HCT116 (cell line): ENCODE data around the gene BBS9. TPM values are rescaled to one million over a fixed set of nuclear protein-coding genes. Genes with fewer than 3 reads are reported as not detected.

ENCODE experiments used
- ATAC-seq: fragments of 200-7000 bp; cut with Tn5 transposase; 2 replicates; pipeline ENCODE4 v1.9.1; 2020; ENCODE audit warnings: mild to moderate bottlenecking, moderate library complexity
- BruUV-seq: library from RNA; stranded (reverse); fragments of 400-500 nt; replicated peaks from 2 replicates; lab custom pipeline; 2021; lab: Mats Ljungman, UMichigan
- CTCF ChIA-PET: fragments of 300-600 bp; sonication (Branson Sonifier 250); formaldehyde crosslinking; loops from one replicate; lab custom pipeline; 2021; ENCODE audit warnings: antibody characterized with exemption; lab: Charles Lee
- POLR2A ChIA-PET: fragments of 300-600, 350-600 bp; sonication (Branson Sonifier 250); formaldehyde crosslinking; loops from one replicate; lab custom pipeline; 2021; ENCODE audit warnings: antibody characterized with exemption; lab: Charles Lee
- RAD21 ChIA-PET, 2 experiments: fragments of 300-600 bp; sonication (Branson Sonifier 250); formaldehyde crosslinking; loops; one replicate each; lab custom pipeline; 2023; ENCODE audit warnings: low total read pairs in 2 of 2; ENCODE audit not compliant: uncharacterized antibody in 2 of 2, unreplicated experiment in 2 of 2, low non-redundant PET in 1 of 2; lab: Charles Lee
- DNase-seq: peaks from one replicate; pipeline ENCODE4 v3.0.0-alpha.2; 2010; ENCODE audit warnings: low read depth, low spot score
- H2AFZ ChIP-seq: fragments of 200-600 bp; shearing (Covaris generic), sonication (generic); 2 replicates; pipeline ENCODE4 v1.6.1; 2017; ENCODE audit warnings: low read depth, mixed run types, mixed read lengths, antibody characterized with exemption, low read length; ENCODE audit not compliant: poor library complexity, severe bottlenecking
- H3K27ac ChIP-seq: 2 replicates; pipeline ENCODE4 v1.5.1; 2012; ENCODE audit warnings: low read depth, low read length
- H3K27me3 ChIP-seq: fragments of 200-600 bp; sonication (generic); 2 replicates; pipeline ENCODE4 v1.6.1; 2016; ENCODE audit warnings: mixed run types, low read length, mixed read lengths; ENCODE audit not compliant: insufficient read depth
- H3K36me3 ChIP-seq, 2 experiments: fragments of 200-500 bp in 1 of 2; fragments of 200-600 bp in 1 of 2; sonication (Bioruptor generic) in 1 of 2; sonication (generic) in 1 of 2; 2 replicates each; pipeline versions ENCODE4 v1.5.1 to v1.6.1; 2014 to 2016; ENCODE audit warnings: low read length in 2 of 2, inconsistent platforms in 1 of 2, mixed read lengths in 1 of 2, mixed run types in 1 of 2; ENCODE audit not compliant: insufficient read depth in 2 of 2, control insufficient read depth in 1 of 2
- H3K4me1 ChIP-seq, 2 experiments: fragments of 200-600 bp in 1 of 2; sonication (generic) in 1 of 2; 2 replicates each; pipeline versions ENCODE4 v1.5.1 to v1.6.1; 2012 to 2017; ENCODE audit warnings: low read length in 2 of 2, inconsistent platforms in 1 of 2, mild to moderate bottlenecking in 1 of 2, mixed read lengths in 1 of 2, mixed run types in 1 of 2, moderate library complexity in 1 of 2; ENCODE audit not compliant: insufficient read depth in 2 of 2, control insufficient read depth in 1 of 2
- H3K4me2 ChIP-seq: fragments of 200-600 bp; sonication (generic); 2 replicates; pipeline ENCODE4 v1.6.1; 2017; ENCODE audit warnings: mixed run types, low read length, mixed read lengths
- H3K4me3 ChIP-seq, 2 experiments: fragments of 200-600 bp in 1 of 2; sonication (generic) in 1 of 2; replicated peaks in 1 of 2; 2 replicates each; pipeline ENCODE4 v1.5.1; 2011 to 2016; ENCODE audit warnings: low read length in 2 of 2, control low read depth in 1 of 2, low read depth in 1 of 2, mild to moderate bottlenecking in 1 of 2, mixed read lengths in 1 of 2, mixed run types in 1 of 2
- H3K79me2 ChIP-seq: fragments of 200-600 bp; sonication (generic); 2 replicates; pipeline ENCODE4 v1.6.1; 2017; ENCODE audit warnings: mild to moderate bottlenecking, mixed run types, low read length, moderate library complexity, mixed read lengths; ENCODE audit not compliant: insufficient read depth
- H3K9ac ChIP-seq: fragments of 200-600 bp; sonication (generic); 2 replicates; pipeline ENCODE4 v1.6.1; 2016; ENCODE audit warnings: low read length, mixed read lengths
- H3K9me2 ChIP-seq: fragments of 200-600 bp; sonication (generic), shearing (Covaris generic); 2 replicates; pipeline ENCODE4 v1.6.1; 2017; ENCODE audit warnings: mixed run types, mild to moderate bottlenecking, moderate library complexity; ENCODE audit not compliant: insufficient read depth
- H3K9me3 ChIP-seq, 2 experiments: fragments of 200-500 bp in 1 of 2; fragments of 200-600 bp in 1 of 2; sonication (Bioruptor generic) in 1 of 2; sonication (generic) in 1 of 2; 2 replicates each; pipeline ENCODE4 v1.6.1; 2014 to 2017; ENCODE audit warnings: low read length in 2 of 2, mixed read lengths in 2 of 2, inconsistent platforms in 1 of 2, low read depth in 1 of 2, mild to moderate bottlenecking in 1 of 2, mixed run types in 1 of 2, moderate library complexity in 1 of 2; ENCODE audit not compliant: control insufficient read depth in 1 of 2, insufficient read depth in 1 of 2
- H4K20me1 ChIP-seq: fragments of 200-600 bp; sonication (generic), shearing (Covaris generic); 2 replicates; pipeline ENCODE4 v1.6.1; 2017; ENCODE audit warnings: mixed run types, mild to moderate bottlenecking, moderate library complexity; ENCODE audit not compliant: insufficient read depth
- CBX3 ChIP-seq: IDR thresholded peaks from 2 replicates; pipeline ENCODE4 v1.6.1; 2012; ENCODE audit warnings: low read depth
- CEBPB ChIP-seq: IDR thresholded peaks from 2 replicates; pipeline ENCODE4 v1.6.1; 2012; ENCODE audit warnings: low read depth
- EGR1 ChIP-seq: IDR thresholded peaks from 2 replicates; pipeline ENCODE4 v1.6.1; 2012; ENCODE audit warnings: low read depth
- ELF1 ChIP-seq: IDR thresholded peaks from 2 replicates; pipeline ENCODE4 v1.6.1; 2012; ENCODE audit warnings: low read depth, borderline replicate concordance
- EZH2 ChIP-seq: fragments of 200-600 bp; sonication (generic); IDR thresholded peaks from 2 replicates; pipeline ENCODE4 v1.6.1; 2017; ENCODE audit warnings: antibody characterized with exemption, mixed run types
- EZH2phosphoT487 ChIP-seq: fragments of 200-600 bp; IDR thresholded peaks from 2 replicates; pipeline ENCODE4 v1.6.1; 2018; ENCODE audit warnings: antibody characterized with exemption, borderline replicate concordance
- FOSL1 ChIP-seq: IDR thresholded peaks from 2 replicates; pipeline ENCODE4 v1.6.1; 2012; ENCODE audit warnings: low read depth
- JUND ChIP-seq: IDR thresholded peaks from 2 replicates; pipeline ENCODE4 v1.6.1; 2012
- MAX ChIP-seq: IDR thresholded peaks from 2 replicates; pipeline ENCODE4 v1.6.1; 2012
- POLR2A ChIP-seq: IDR thresholded peaks from 2 replicates; pipeline ENCODE4 v1.7.0; 2011; ENCODE audit warnings: borderline replicate concordance; ENCODE audit not compliant: insufficient read depth, insufficient read length; ENCODE audit errors: extremely low read depth
- POLR2AphosphoS5 ChIP-seq: IDR thresholded peaks from 2 replicates; pipeline ENCODE4 v1.6.1; 2011; ENCODE audit warnings: mild to moderate bottlenecking, low read depth, low read length, moderate library complexity
- REST ChIP-seq: IDR thresholded peaks from 2 replicates; pipeline ENCODE4 v1.6.1; 2012; ENCODE audit warnings: low read depth
- SIN3A ChIP-seq: IDR thresholded peaks from 2 replicates; pipeline ENCODE4 v1.6.1; 2012; ENCODE audit warnings: low read depth
- SP1 ChIP-seq: IDR thresholded peaks from 2 replicates; pipeline ENCODE4 v1.6.1; 2012; ENCODE audit warnings: low read depth
- SRF ChIP-seq: IDR thresholded peaks from 2 replicates; pipeline ENCODE4 v1.6.1; 2012; ENCODE audit warnings: low read depth
- TCF7L2 ChIP-seq: IDR thresholded peaks from 2 replicates; pipeline ENCODE4 v1.7.0; 2011; ENCODE audit warnings: borderline replicate concordance, inconsistent platforms; ENCODE audit not compliant: insufficient read depth, insufficient read length; ENCODE audit errors: extremely low read depth
- YY1 ChIP-seq: IDR thresholded peaks from 2 replicates; pipeline ENCODE4 v1.6.1; 2011; ENCODE audit warnings: low read length, low read depth, moderate library complexity, mild to moderate bottlenecking; ENCODE audit not compliant: insufficient replicate concordance; ENCODE audit errors: extremely low read depth
- ZFX ChIP-seq: fragments of 450-650 bp; IDR thresholded peaks from 2 replicates; pipeline ENCODE4 v1.6.1; 2017
- ZNF274 ChIP-seq: fragments of 200-500 bp; sonication (Bioruptor generic); IDR thresholded peaks from 2 replicates; pipeline ENCODE4 v1.6.1; 2014; ENCODE audit warnings: mild to moderate bottlenecking, low read depth, low read length, inconsistent platforms
- intact Hi-C: fragments of 100-400 bp; cut with micrococcal nuclease; formaldehyde crosslinking; loops from 2 replicates; pipeline ENCODE4 v1.10.0; 2022
- total RNA-seq: library from RNA; stranded (reverse); gene quantifications from one replicate; pipeline ENCODE4 v1.2.1, GENCODE V29; 2021; ENCODE audit not compliant: unreplicated experiment

The BBS9 gene
- total RNA-seq, 1 experiment from 2014 or later, result 7.1 TPM

DNA sequence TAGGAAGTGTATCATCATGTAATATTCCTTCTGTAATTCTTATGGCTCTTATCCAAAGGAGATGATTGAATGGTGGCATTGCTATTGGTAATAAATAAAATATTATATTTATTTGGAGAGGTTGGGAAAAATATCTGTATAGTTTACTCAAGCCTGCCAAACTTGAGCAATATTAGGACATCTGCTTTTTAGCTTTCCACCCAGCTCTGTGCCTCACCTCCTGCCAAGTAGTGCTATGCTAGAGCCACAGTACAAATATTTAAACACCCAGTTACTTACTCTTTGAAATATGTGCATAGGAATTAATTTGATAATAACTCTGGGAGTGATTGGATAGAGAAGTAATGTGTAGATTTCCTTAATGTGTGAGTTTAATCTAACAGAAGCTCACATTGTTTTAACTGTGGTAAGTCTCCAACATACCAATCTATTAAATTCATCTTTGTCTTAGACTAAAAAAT is 129.2 kb downstream of the BBS9 start:
- H3K4me2 ChIP-seq, result no peak overlapping the region
- ATAC-seq, result no peak
- H4K20me1 ChIP-seq, result no peaks in the 10 kb centered on the region
- no peaks in the 10 kb centered on the region for H3K9me3 ChIP-seq
- H2AFZ ChIP-seq, result no peak overlapping the region
- intact Hi-C loops, result no loop called here
- no peaks in the 10 kb centered on the region for H3K79me2 ChIP-seq
- H3K4me1 ChIP-seq, result no peaks in the 10 kb centered on the region
- H3K27me3 ChIP-seq, result no peaks in the 10 kb centered on the region
- DNase-seq, result no peak
- H3K9me2 ChIP-seq, result no peaks in the 10 kb centered on the region
- CTCF ChIA-PET, result no interaction called here
- no TSS peak for BruUV-seq
- POLR2A ChIA-PET, result no interaction called here
- no peak overlapping the region for H3K4me3 ChIP-seq
- no peak overlapping the region for H3K9ac ChIP-seq
- no peak for TF ChIP-seq SRF
- no peak for TF ChIP-seq EGR1
- no peak for TF ChIP-seq SIN3A
- H3K27ac ChIP-seq, result no peak overlapping the region
- RAD21 ChIA-PET, result no interaction called here
- H3K36me3 ChIP-seq, result no peaks in the 10 kb centered on the region

- H3K9me2 ChIP-seq, result no peaks in the 10 kb centered on the region
- BruUV-seq, result no TSS peak
- H2AFZ ChIP-seq, result no peak overlapping the region
- no peaks in the 10 kb centered on the region for H3K4me1 ChIP-seq
- no peaks in the 10 kb centered on the region for H4K20me1 ChIP-seq
- no peak overlapping the region for H3K9ac ChIP-seq
- no peak overlapping the region for H3K4me3 ChIP-seq
- H3K27me3 ChIP-seq, result no peaks in the 10 kb centered on the region
- POLR2A ChIA-PET, result no interaction called here
- H3K36me3 ChIP-seq, result no peaks in the 10 kb centered on the region
- ATAC-seq, result no peak
- H3K79me2 ChIP-seq, result no peaks in the 10 kb centered on the region
- DNase-seq, result no peak
- H3K9me3 ChIP-seq, result no peaks in the 10 kb centered on the region
- no peak overlapping the region for H3K4me2 ChIP-seq
- CTCF ChIA-PET, result no interaction called here
- no peak overlapping the region for H3K27ac ChIP-seq
- intact Hi-C loops, result no loop called here
- RAD21 ChIA-PET, result no interaction called here
- no peak for TF ChIP-seq ZNF274
- TF ChIP-seq CBX3, result no peak
- no peak for TF ChIP-seq SP1
- TF ChIP-seq YY1, result no peak
- TF ChIP-seq POLR2A, result no peak
- TF ChIP-seq JUND, result no peak
- no peak for TF ChIP-seq TCF7L2
- no peak for TF ChIP-seq EGR1
- no peak for TF ChIP-seq MAX
- TF ChIP-seq POLR2AphosphoS5, result no peak
- TF ChIP-seq ZFX, result no peak
- TF ChIP-seq FOSL1, result no peak
- TF ChIP-seq EZH2phosphoT487, result no peak
- TF ChIP-seq ELF1, result no peak
- TF ChIP-seq CEBPB, result no peak
- no peak for TF ChIP-seq EZH2
- TF ChIP-seq SIN3A, result no peak
- TF ChIP-seq REST, result no peak
Measured at GRCh38 chr7:33261585-33261984, 132.2 kb downstream of the BBS9 start.
